Body of pancreas (tissue), 4 donors: ENCODE measurements around the gene TXNRD2. TPM values are rescaled to one million over a fixed set of nuclear protein-coding genes. Genes with fewer than 3 reads are reported as not detected.

Experiments used
- ATAC-seq: fragments of 150-250 bp; one replicate; pipeline ENCODE4 v1.9.1; 2016
- DNase-seq, 4 donors: peaks; one replicate each; pipeline ENCODE4 v3.0.0-alpha.2; 2019
- H3K27ac ChIP-seq, 4 donors: fragments of 200-600 bp; sonication (generic); 1 replicate in 3 of 4; 2 replicates in 1 of 4; pipeline versions ENCODE4 v1.5.1 to v1.6.1; 2016 to 2019; ENCODE audit warnings: mild to moderate bottlenecking in 1 of 4, mixed read lengths in 1 of 4, moderate library complexity in 1 of 4
- H3K27me3 ChIP-seq, 2 donors: fragments of 200-600 bp; sonication (generic); one replicate each; pipeline ENCODE4 v1.6.0; 2016; ENCODE audit warnings: mild to moderate bottlenecking in 1 of 2
- H3K36me3 ChIP-seq, 2 donors: fragments of 200-600 bp; sonication (generic); replicated peaks in 1 of 2; 2 replicates each; pipeline ENCODE4 v1.5.1; 2016; ENCODE audit warnings: low read depth in 2 of 2; ENCODE audit not compliant: insufficient read depth in 1 of 2
- H3K4me1 ChIP-seq: fragments of 200-600 bp; sonication (generic); one replicate; pipeline ENCODE4 v1.6.0; 2016
- H3K4me3 ChIP-seq, 2 donors: fragments of 200-600 bp; sonication (generic); 1 replicate in 1 of 2; 2 replicates in 1 of 2; pipeline ENCODE4 v1.5.1; 2016 to 2019
- H3K9me3 ChIP-seq, 3 donors: fragments of 200-600 bp; sonication (generic); 1 replicate in 2 of 3; 2 replicates in 1 of 3; pipeline ENCODE4 v1.5.1; 2016
- CTCF ChIP-seq, 7 experiments: fragments of 450-650 bp in 4 of 7; fragments of 200-600 bp in 3 of 7; sonication (generic) in 3 of 7; IDR thresholded peaks; one replicate each; pipeline ENCODE4 v1.5.1; 2016 to 2019; ENCODE audit warnings: antibody characterized with exemption in 7 of 7
- POLR2A ChIP-seq, 3 donors: fragments of 450-650 bp; IDR thresholded peaks; one replicate each; pipeline ENCODE4 v1.6.1; 2016; ENCODE audit warnings: antibody characterized with exemption in 3 of 3, mild to moderate bottlenecking in 2 of 3
- WGBS, 2 donors: methylation state at CpG; one replicate each; pipeline ENCODE4 v1.1.5; 2017; 5-methylcytosine and 5-hydroxymethylcytosine counted together
- intact Hi-C: fragments of 100-400 bp; cut with DNase I; formaldehyde crosslinking; loops from one replicate; pipeline ENCODE4 v1.15.1; 2023
- total RNA-seq, 2 donors: library from RNA; depleted of rRNA; stranded (reverse); fragments of >200 nt; gene quantifications; one replicate each; pipeline ENCODE4 v1.1.0, GENCODE V29; 2016

The TXNRD2 gene
- total RNA-seq, 2 donors from 2014 or later, result 22.1 to 23.6 TPM

GRCh38 chr22:19845054-19845722, 96.4 kb downstream of the TXNRD2 start:
- intact Hi-C loops, result no loop called here
- no peak for TF ChIP-seq POLR2A (IDR thresholded peaks at IDR 0.05)
- TF ChIP-seq CTCF (IDR thresholded peaks at IDR 0.05), result no peak
- WGBS, 2 donors, result 80 to 87% methylated on average over 1 to 7 of the region's 8 CpGs
- no peak for ATAC-seq
- H3K4me3 ChIP-seq, result no peak overlapping the region
- no peaks in the 10 kb centered on the region for H3K36me3 ChIP-seq
- H3K9me3 ChIP-seq, result no peaks in the 10 kb centered on the region
- H3K27me3 ChIP-seq, result no peaks in the 10 kb centered on the region
- H3K27ac ChIP-seq, result peak overlapping the region in 2 of 4 donors; percentile 20 to 25
- peaks cover 31% of the 10 kb centered on the region for H3K4me1 ChIP-seq
- DNase-seq, result no peak

- Histone ChIP-seq H3K27me3 (no peaks in the 10 kb centered on the region), H3K9me3 (no peaks in the 10 kb centered on the region), H3K4me1 (peaks cover 24% of the 10 kb centered on the region), H3K36me3 (no peaks in the 10 kb centered on the region), H3K4me3 (no peak overlapping the region), H3K27ac (peak overlapping the region in 2 of 4 donors; percentile 20 to 51)
- intact Hi-C loops, result loop anchor here (5.0 kb wide), 1 partner anchor 33 kb away; no protein-coding TSS in a partner anchor
- DNase-seq, result peak in 3 of 4 donors; percentile 30 to 57 (median 48)
- TF ChIP-seq CTCF (IDR thresholded peaks at IDR 0.05), result no peak
- TF ChIP-seq POLR2A (IDR thresholded peaks at IDR 0.05), result no peak
- WGBS, 2 donors, result 58 to 64% methylated on average over 3 to 18 of the region's 18 CpGs
- ATAC-seq, result peak; percentile 38
Observed at GRCh38 chr22:19844377-19845053, 97.1 kb downstream of the TXNRD2 start.

GRCh38 chr22:19843857-19844376, 97.7 kb downstream of the TXNRD2 start:
- intact Hi-C loops, result loop anchor here (5.0 kb wide), 1 partner anchor 33 kb away; no protein-coding TSS in a partner anchor
- TF ChIP-seq POLR2A (IDR thresholded peaks at IDR 0.05) (no peak), CTCF (IDR thresholded peaks at IDR 0.05) (no peak)

GRCh38 chr22:19843107-19843856, 98.3 kb downstream of the TXNRD2 start:
- Histone ChIP-seq H3K9me3 (no peaks in the 10 kb centered on the region), H3K36me3 (no peaks in the 10 kb centered on the region), H3K4me3 (no peak overlapping the region), H3K27ac (peak overlapping the region in 2 of 4 donors; percentile 10 to 51), H3K27me3 (no peaks in the 10 kb centered on the region), H3K4me1 (peaks cover 12% of the 10 kb centered on the region)
- no peak for ATAC-seq
- DNase-seq, result no peak
- intact Hi-C loops, result loop anchor here (5.0 kb wide), 1 partner anchor 34 kb away; no protein-coding TSS in a partner anchor
- 71 to 89% methylated on average over 16 to 27 of the region's 27 CpGs for WGBS, 2 donors
- no peak for TF ChIP-seq POLR2A (IDR thresholded peaks at IDR 0.05)
- TF ChIP-seq CTCF (IDR thresholded peaks at IDR 0.05), result no peak

More at GRCh38 chr22:19843857-19844376, 97.7 kb downstream of the TXNRD2 start:
- H3K36me3 ChIP-seq, result no peaks in the 10 kb centered on the region
- no peak for ATAC-seq
- no peak overlapping the region for H3K4me3 ChIP-seq
- DNase-seq, result no peak
- no peaks in the 10 kb centered on the region for H3K27me3 ChIP-seq
- H3K27ac ChIP-seq, result peak overlapping the region in 2 of 4 donors; percentile 10 to 51
- peaks cover 18% of the 10 kb centered on the region for H3K4me1 ChIP-seq
- no peaks in the 10 kb centered on the region for H3K9me3 ChIP-seq
- 81 to 100% methylated on average over 1 to 11 of the region's 11 CpGs for WGBS, 2 donors
